ENCODE results near the gene DGKG.

Gene DGKG

DNA sequence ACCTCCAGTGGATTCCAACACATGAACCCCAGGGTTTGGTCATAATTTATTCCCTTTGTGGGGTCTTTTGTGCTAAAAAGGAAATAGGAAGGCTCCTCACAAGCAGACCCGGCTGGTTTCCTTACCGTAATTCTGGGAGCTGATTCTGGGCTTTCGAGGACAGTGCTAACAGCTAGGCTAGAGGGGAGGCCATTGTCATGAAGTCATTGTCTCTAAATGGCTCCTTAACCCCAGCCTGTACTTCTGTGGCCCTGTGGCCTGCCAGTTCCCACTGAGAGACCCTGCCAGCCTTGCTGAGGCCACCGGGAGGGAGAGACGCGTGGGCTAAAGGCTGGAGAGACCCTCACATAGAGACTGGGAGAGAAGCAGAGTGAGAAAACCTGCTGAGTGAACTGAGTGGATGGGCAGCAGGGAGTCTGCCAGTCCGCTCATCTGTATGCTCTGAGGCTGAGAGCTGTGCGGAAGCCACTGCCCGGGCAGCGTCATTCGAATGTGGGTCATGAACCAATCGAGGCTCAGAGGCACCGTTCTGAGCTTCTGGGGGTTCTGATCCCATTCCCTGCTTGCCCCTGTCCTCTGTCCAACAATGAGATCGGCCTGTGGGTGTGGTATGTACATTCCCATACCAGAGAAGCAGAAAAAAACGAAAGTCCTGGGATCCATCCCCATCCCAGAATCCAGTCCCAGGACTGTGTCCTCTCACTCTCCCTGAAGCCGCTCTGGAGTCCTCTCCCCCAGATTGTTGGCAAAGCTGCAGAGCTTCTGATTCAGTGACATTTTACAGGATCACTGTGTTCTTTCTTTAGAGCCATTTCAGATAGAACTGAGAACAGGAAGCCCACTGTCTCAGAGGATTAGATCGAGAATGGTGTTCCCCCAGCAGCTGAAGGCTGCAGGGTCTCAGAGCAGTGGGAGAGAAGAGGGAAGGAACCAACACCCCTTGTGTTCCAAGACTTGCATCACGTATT is 21.3 kb upstream of the DGKG start:
- H3K9me3 ChIP-seq = no peaks in the 10 kb centered on the region

GRCh38 chr3:186382217-186382885 is 20.3 kb upstream of the DGKG start:
- no peak for TF ChIP-seq CTCF (IDR thresholded peaks at IDR 0.05; ENCODE audit: low read depth, low read length)
- H3K4me3 ChIP-seq (ENCODE audit: low read depth, low read length) = no peak overlapping the region
- DNase-seq = no peak
- no peaks in the 10 kb centered on the region for H3K27me3 ChIP-seq
- no peaks in the 10 kb centered on the region for H3K36me3 ChIP-seq
- H3K9me3 ChIP-seq = no peaks in the 10 kb centered on the region
- peaks cover 5% of the 10 kb centered on the region; the same call in 1 of the 2 replicates for H3K4me1 ChIP-seq

More for the DNA sequence above, 21.3 kb upstream of the DGKG start:
- Histone ChIP-seq H3K27me3 (no peaks in the 10 kb centered on the region), H3K36me3 (no peaks in the 10 kb centered on the region), H3K4me1 (peaks cover 5% of the 10 kb centered on the region; the same call in 1 of the 2 replicates), H3K4me3 (ENCODE audit: low read depth, low read length) (no peak overlapping the region)
- DNase-seq = no peak
- no peak for TF ChIP-seq CTCF (IDR thresholded peaks at IDR 0.05; ENCODE audit: low read depth, low read length)

- no peaks in the 10 kb centered on the region for H3K9me3 ChIP-seq
- H3K4me1 ChIP-seq = peaks cover 5% of the 10 kb centered on the region; the same call in 1 of the 2 replicates
- no peak overlapping the region for H3K4me3 ChIP-seq (ENCODE audit: low read depth, low read length)
- no peak for TF ChIP-seq CTCF (IDR thresholded peaks at IDR 0.05; ENCODE audit: low read depth, low read length)
- H3K36me3 ChIP-seq = no peaks in the 10 kb centered on the region
- DNase-seq = no peak
- H3K27me3 ChIP-seq = no peaks in the 10 kb centered on the region
Observed at GRCh38 chr3:186381424-186382216, 19.6 kb upstream of the DGKG start.

GRCh38 chr3:186380622-186381380 is 18.8 kb upstream of the DGKG start:
- no peaks in the 10 kb centered on the region for H3K36me3 ChIP-seq
- DNase-seq = no peak
- no peaks in the 10 kb centered on the region for H3K9me3 ChIP-seq

More at GRCh38 chr3:186380622-186381380, 18.8 kb upstream of the DGKG start:
- Histone ChIP-seq H3K27me3 (no peaks in the 10 kb centered on the region), H3K4me3 (ENCODE audit: low read depth, low read length) (no peak overlapping the region), H3K4me1 (peaks cover 5% of the 10 kb centered on the region; the same call in 1 of the 2 replicates)
- TF ChIP-seq CTCF (IDR thresholded peaks at IDR 0.05; ENCODE audit: low read depth, low read length) = no peak

All from BE2C (cell line).